Renal cortical epithelial cell (primary cell): ENCODE results near the gene OR10A3. TPM values are rescaled to one million over a fixed set of nuclear protein-coding genes. Genes with fewer than 3 reads are reported as not detected.
"Not testable (repeated sequence)": the region's sequence is repeated elsewhere in the genome, so short reads cannot be mapped to it uniquely, and the experiment has no call there.

Source experiments
- DNase-seq: peaks from one replicate; pipeline ENCODE4 v3.0.0-alpha.2; 2011; ENCODE audit warnings: low read depth
- total RNA-seq: library from RNA; depleted of rRNA; stranded (reverse); fragments of >200 nt; gene quantifications from 2 replicates; pipeline ENCODE4 v1.2.3, GENCODE V29; 2014

The OR10A3 gene, protein sequence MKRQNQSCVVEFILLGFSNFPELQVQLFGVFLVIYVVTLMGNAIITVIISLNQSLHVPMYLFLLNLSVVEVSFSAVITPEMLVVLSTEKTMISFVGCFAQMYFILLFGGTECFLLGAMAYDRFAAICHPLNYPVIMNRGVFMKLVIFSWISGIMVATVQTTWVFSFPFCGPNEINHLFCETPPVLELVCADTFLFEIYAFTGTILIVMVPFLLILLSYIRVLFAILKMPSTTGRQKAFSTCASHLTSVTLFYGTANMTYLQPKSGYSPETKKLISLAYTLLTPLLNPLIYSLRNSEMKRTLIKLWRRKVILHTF
- 0.10 TPM in 1 of 2 replicates, not detected in the other for total RNA-seq

DNA sequence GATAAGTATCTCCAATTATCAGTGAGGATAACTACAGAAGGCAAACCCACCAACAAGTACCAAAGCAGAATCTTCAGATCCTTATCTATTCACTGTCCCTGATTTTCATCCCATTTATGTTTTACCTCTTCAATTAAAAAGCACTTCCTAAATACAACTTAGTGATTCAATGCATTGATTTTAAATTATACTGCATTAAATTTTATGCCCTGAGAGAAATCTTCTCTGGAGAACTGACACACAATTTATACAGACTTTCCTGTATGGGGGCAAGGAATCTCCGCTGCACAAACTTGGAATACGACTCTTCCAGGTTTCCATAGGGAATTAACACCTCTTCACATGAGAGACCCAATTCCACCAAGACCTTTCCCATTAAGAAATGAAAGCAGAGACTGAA lies at the start of gene OR10A3:
Gene OR10A3, minus strand, starts transcription at position 101 of the 400 bp plus-strand sequence. CDS start 2,188 bp downstream, outside the sequence.
- no peak for DNase-seq

DNA sequence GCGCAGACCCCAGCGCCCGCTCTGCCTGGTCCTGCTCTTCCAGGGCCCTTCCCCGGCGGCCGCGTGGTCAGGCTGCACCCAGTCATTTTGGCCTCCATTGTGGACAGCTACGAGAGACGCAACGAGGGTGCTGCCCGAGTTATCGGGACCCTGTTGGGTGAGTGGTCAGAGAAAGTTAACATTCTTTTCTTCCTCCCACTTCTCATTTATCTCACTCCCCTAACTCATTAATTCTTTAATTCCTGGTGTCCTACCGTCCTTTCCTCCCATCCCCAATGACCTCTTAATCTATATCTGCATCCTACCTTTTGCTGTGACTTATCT lies 46.0 kb upstream of the OR10A3 start:
- DNase-seq: not testable (repeated sequence)

DNA sequence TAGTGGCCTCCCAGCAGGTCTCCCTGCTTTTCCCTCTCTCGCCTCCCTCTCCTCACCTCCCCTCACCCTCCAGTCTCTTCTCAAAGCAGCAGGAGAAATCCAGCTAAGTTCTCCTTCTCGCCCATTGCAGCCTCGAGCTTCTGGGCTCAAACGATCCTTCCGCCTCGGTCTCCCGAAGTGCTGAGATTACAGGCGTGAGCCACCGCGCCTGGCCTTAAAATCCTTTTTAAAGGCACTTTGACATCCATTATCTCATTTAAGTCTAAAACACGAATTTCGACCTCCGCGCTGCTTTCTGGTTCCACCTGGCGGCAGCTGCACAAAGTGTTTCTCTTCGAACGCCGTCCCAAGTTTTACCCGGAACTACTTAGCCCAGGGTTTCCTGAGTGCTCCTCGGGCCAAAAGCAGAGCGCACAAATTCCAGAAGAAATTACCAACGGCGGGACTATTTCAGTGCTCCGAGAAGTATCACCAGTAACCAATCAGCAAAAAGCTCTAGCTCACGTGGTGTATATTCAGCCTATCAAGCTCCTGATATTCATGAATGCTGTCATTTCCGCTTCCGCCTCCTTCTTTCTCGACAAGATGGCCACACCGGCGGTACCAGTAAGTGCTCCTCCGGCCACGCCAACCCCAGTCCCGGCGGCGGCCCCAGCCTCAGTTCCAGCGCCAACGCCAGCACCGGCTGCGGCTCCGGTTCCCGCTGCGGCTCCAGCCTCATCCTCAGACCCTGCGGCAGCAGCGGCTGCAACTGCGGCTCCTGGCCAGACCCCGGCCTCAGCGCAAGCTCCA lies 45.5 kb upstream of the OR10A3 start, which contains the start of gene EIF3F:
Gene EIF3F, plus strand, starts transcription at position 570 of the 792 bp plus-strand sequence. Its CDS starts 16 bp downstream, at position 586.
- peak; percentile 100 for DNase-seq

DNA sequence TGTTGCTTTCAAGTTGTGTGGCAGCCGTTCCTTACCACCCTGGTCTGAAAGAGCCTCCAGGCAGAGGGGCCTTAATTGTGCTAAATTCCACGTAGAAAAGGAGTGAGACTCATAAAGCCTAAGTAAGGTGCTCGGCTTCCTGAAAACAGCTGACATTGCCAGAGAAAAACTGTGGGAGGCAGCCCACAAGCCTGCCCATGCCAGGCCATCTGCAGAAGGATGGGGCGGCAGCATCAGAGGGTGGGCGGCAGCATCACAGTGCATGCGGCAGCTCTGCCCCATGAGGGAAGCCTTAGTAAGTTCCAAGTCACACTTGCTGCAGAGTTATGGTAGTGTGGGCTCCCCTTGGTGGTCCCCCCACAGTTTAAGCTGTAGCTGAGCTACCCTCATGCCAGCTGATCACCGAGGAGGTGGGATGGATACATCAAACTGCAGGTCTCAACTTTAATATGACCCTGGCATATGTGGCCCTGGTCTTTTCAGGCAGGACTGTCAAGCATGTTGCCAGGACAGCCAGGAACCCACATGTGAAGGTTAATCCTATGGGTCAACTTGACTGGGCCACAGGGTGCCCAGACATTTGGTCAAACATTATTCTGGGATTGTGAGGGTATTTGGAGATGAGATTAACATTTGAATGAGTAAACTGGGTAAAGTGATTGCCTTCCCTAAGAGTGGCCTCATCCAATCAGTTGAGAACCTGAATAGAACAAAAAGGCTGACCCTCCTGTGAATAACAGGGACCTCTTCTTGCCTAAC lies 42.5 kb upstream of the OR10A3 start:
- no peak for DNase-seq

GRCh38 chr11:7982582-7983119 lies 41.1 kb upstream of the OR10A3 start:
- no peak for DNase-seq

GRCh38 chr11:7981619-7982157 lies 40.2 kb upstream of the OR10A3 start:
- no peak for DNase-seq

DNA sequence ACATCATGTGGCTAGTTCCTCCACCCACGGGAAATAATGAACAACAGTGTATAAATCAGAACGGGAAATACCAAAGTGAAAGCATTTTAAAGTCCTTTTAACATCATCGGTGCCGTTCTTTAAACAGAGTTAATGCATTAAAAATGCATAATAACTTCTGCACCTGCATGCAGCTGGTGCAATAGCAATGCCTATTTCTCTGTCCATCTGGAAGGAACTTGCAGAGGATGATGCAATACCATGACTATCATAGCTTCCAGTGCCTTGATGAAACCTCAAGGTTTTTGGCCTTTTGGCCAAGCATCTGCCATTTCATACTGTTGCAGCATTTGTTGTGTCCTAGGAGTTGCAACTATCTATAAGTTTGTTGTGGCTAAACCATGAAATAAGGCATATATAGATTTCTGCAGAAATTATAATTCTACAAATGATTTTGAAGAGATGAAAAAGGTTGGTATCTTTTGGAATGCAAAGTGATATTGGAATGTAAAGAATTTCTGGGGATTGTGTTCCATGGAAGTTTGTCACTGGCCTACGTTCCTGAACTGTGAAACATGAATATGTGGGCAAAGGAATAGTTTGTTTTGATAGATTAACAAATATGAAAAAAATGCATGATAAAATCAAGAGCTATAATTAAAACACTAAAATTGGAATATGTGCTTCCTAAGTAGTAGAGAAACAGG lies 35.9 kb upstream of the OR10A3 start:
- DNase-seq: peak; percentile 28

GRCh38 chr11:7974668-7975067 lies 33.2 kb upstream of the OR10A3 start:
- no peak for DNase-seq

DNA sequence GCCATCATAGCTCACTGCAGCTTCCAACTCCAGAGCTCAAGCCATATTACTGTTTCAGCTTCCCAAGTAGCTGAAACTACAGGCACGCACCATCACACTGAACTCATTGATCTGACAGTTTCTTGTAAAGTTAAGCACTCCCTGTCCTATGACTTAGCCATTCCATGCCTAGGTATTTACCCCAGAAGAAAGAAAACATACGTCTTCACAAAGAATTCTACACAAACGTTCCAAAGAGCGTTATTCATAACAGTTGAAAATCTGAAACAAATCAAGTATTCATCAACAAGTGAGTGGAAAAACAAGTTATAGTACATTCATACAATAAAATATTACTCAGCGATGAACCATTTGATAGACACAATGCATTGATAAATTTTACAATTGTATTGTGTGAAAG lies 31.5 kb upstream of the OR10A3 start:
- DNase-seq: no peak

DNA sequence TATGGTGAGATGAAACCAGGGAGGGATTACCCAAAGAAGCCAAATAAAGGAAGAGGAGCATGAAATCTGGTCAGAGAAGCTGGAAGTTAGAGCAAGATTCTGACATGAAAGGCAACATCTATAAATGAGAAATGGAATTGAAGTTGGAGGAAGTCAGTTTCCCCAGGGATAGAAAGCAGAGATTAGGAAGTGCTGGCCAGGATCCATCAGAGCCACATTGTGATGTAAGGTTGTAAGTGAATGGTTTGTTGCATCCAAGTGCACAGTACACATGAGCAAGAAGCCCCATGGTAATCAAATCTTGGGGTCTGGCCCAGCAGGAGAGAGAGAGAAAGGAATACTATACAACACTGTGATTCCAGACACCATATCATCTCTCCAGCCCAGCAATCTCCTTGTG lies 30.3 kb upstream of the OR10A3 start:
- no peak for DNase-seq

GRCh38 chr11:7969756-7970646 lies 28.5 kb upstream of the OR10A3 start:
- DNase-seq: no peak

- no peak for DNase-seq
Observed at GRCh38 chr11:7968686-7969085, 27.2 kb upstream of the OR10A3 start.

- DNase-seq: no peak
Observed at GRCh38 chr11:7967826-7968225, 26.3 kb upstream of the OR10A3 start.

DNA sequence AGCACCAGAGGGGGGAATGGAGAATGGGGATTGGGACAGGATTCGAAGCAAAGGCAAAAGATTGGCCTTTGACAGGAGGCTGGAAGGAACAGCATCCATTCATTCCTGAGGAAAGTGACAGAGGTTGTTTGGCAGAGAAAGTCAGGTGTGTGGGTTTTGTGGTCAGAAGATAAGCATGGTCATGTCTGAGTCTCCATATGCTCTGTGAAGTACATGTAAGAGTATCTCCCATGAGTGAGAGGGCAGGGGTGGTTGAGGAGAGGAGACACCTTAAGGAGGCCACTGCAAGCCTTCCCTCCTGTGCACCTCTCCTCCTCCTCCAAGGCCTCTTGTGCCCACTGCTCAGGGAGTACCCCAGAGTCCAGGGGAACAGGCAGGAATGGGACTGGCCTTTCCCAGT lies 25.6 kb upstream of the OR10A3 start:
- no peak for DNase-seq

- DNase-seq: peak; percentile 82
Observed at GRCh38 chr11:7965386-7965785, 23.9 kb upstream of the OR10A3 start, which contains the start of gene NLRP10. TSS of gene NLRP10 (minus strand) at chr11:7965447. CDS start at chr11:7963495, 1,952 bp downstream.

DNA sequence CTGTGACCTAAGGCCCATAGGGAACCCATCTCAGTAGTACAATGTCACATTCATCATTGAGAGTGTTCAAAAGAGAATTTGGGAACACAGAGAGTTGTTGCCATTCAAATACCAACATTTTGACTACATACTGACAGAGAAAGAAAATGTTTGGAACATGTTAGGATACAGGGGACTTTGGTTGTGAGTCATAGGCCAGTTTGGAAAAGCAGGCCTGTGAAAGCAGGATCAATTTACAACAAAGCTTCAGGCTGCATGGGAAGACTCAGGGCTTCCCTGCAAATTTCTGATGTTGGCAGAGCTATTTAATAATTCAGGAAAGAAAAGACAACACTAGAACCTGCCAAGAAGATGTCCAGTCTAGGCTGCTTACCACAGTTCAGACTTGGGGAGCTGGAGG lies 23.4 kb upstream of the OR10A3 start:
- peak; percentile 65 for DNase-seq

GRCh38 chr11:7964261-7964660 lies 22.8 kb upstream of the OR10A3 start:
- no peak for DNase-seq

DNA sequence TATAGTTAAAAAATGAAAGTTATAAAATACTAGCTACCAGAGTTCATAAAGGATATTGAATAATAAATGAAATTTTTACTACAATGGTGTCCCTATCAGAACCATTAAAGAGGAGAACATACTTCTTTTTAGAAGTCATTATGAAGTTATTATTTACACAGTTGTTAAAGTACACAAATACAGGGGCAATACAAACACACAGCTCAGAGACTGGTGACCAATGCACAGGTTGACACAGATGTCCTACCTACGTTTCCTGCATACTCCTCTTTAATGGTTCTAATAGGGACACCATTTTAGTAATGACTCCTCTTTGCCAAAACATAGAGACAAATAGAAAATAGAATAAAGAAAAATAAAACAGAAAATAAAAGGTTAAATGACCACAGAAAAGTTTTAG lies 13.7 kb upstream of the OR10A3 start:
- DNase-seq: no peak

DNA sequence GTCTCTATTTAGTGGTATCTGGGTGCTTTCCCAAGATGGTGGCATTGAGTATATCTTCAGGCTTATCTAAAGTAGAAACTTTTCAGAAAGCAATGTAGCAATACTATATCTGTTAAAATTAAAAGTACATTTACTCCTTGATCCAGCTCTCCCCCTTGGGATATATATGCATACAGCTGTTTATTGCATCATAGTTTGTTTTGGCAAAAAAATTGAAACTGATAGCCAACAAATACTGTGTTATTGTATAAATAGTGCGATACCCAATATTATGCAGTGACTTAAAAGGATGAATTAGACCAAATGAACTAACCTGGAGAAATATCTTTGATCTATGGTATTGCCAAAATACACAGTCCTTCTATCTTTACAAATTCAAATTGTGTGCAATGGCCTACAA lies 8.4 kb upstream of the OR10A3 start:
- DNase-seq: no peak

DNA sequence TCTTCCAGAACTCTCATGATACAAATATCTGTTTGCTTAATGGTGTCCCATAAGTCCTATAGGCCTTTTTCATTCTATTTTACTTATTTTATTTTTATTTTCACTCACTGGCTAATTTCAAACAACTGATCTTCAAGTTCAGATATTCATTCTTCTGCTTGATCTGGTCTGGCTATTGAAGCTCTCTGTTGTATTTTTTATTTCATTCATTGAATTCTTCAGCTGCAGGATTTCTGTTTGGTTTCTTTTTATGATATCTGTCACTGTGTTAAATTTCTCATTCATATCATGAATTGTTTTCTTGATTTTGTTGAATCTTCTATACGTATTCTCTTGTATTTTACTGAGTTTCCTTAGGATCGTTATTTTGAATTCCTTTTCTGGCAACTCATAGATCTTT lies 2.6 kb upstream of the OR10A3 start:
- no peak for DNase-seq
